Measurements from ENCODE around the gene ANKEF1. TPM values are rescaled to one million over a fixed set of nuclear protein-coding genes. Genes with fewer than 3 reads are reported as not detected.
A peak's percentile ranks its signal among the peaks of the same experiment; 100 is the strongest.

Gene ANKEF1
- total RNA-seq, 6 donors from 2014 or later: 1.0 to 7.5 (median 3.5) TPM

GRCh38 chr20:10077886-10078285, 43.1 kb downstream of the ANKEF1 start:
- Histone ChIP-seq H3K4me3 (no peak overlapping the region), H3K36me3 (no peaks in the 10 kb centered on the region), H3K27ac (no peak overlapping the region), H3K9me3 (no peaks in the 10 kb centered on the region), H3K27me3 (no peaks in the 10 kb centered on the region), H3K4me1 (peaks cover 5 to 31% (median 13%) of the 10 kb centered on the region in 4 donors)
- ATAC-seq (ENCODE audit: low FRiP score in 2 of 2): no peak
- TF ChIP-seq EP300 (IDR thresholded peaks at IDR 0.05) (no peak), CTCF (IDR thresholded peaks at IDR 0.05) (no peak), POLR2AphosphoS5 (IDR thresholded peaks at IDR 0.05) (no peak), POLR2A (IDR thresholded peaks at IDR 0.05) (no peak)
- DNase-seq: no peak
- 64 to 82% methylated on average over 2 of the region's 2 CpGs for WGBS, 2 donors

GRCh38 chr20:10078403-10078802, 43.6 kb downstream of the ANKEF1 start:
- Histone ChIP-seq H3K9me3 (no peaks in the 10 kb centered on the region), H3K4me1 (peaks cover 5 to 31% (median 13%) of the 10 kb centered on the region in 4 donors), H3K36me3 (no peaks in the 10 kb centered on the region), H3K27me3 (no peaks in the 10 kb centered on the region), H3K4me3 (no peak overlapping the region), H3K27ac (no peak overlapping the region)
- WGBS, 2 donors: 88 to 96% methylated on average over 3 of the region's 3 CpGs
- ATAC-seq (ENCODE audit: low FRiP score in 2 of 2): no peak
- TF ChIP-seq POLR2A (IDR thresholded peaks at IDR 0.05) (no peak), POLR2AphosphoS5 (IDR thresholded peaks at IDR 0.05) (no peak), CTCF (IDR thresholded peaks at IDR 0.05) (no peak), EP300 (IDR thresholded peaks at IDR 0.05) (no peak)
- no peak for DNase-seq

GRCh38 chr20:10079964-10080363, 45.2 kb downstream of the ANKEF1 start:
- H3K4me3 ChIP-seq: no peak overlapping the region
- TF ChIP-seq POLR2A (IDR thresholded peaks at IDR 0.05) (no peak), EP300 (IDR thresholded peaks at IDR 0.05) (peak in 3 of 4 donors; percentile 41 to 70 (median 51)), POLR2AphosphoS5 (IDR thresholded peaks at IDR 0.05) (peak in 1 of 2 donors; percentile 80), CTCF (IDR thresholded peaks at IDR 0.05) (no peak)
- DNase-seq (no peak), ATAC-seq (ENCODE audit: low FRiP score in 2 of 2) (no peak)
- no peaks in the 10 kb centered on the region for H3K36me3 ChIP-seq
- H3K27ac ChIP-seq: no peak overlapping the region
- H3K9me3 ChIP-seq: no peaks in the 10 kb centered on the region
- no peaks in the 10 kb centered on the region for H3K27me3 ChIP-seq
- peaks cover 5 to 31% (median 13%) of the 10 kb centered on the region in 4 donors for H3K4me1 ChIP-seq

- H3K9me3 ChIP-seq: no peaks in the 10 kb centered on the region
- H3K27ac ChIP-seq: no peak overlapping the region
- no peaks in the 10 kb centered on the region for H3K36me3 ChIP-seq
- peaks cover 5 to 31% (median 13%) of the 10 kb centered on the region in 4 donors for H3K4me1 ChIP-seq
- ATAC-seq (ENCODE audit: low FRiP score in 2 of 2) (no peak), DNase-seq (no peak)
- no peak overlapping the region for H3K4me3 ChIP-seq
- TF ChIP-seq EP300 (IDR thresholded peaks at IDR 0.05): no peak
- no peak for TF ChIP-seq CTCF (IDR thresholded peaks at IDR 0.05)
- no peak for TF ChIP-seq POLR2A (IDR thresholded peaks at IDR 0.05)
- no peak for TF ChIP-seq POLR2AphosphoS5 (IDR thresholded peaks at IDR 0.05)
- no peaks in the 10 kb centered on the region for H3K27me3 ChIP-seq
Observed at GRCh38 chr20:10080574-10080973, 45.8 kb downstream of the ANKEF1 start.

- Histone ChIP-seq H3K36me3 (no peaks in the 10 kb centered on the region), H3K9me3 (no peaks in the 10 kb centered on the region), H3K4me1 (no peaks in the 10 kb centered on the region), H3K27me3 (no peaks in the 10 kb centered on the region), H3K4me3 (no peak overlapping the region), H3K27ac (no peak overlapping the region)
- TF ChIP-seq CTCF (IDR thresholded peaks at IDR 0.05): no peak
- no peak for TF ChIP-seq POLR2A (IDR thresholded peaks at IDR 0.05)
- no peak for TF ChIP-seq EP300 (IDR thresholded peaks at IDR 0.05)
- no peak for TF ChIP-seq POLR2AphosphoS5 (IDR thresholded peaks at IDR 0.05)
- ATAC-seq (ENCODE audit: low FRiP score in 2 of 2): no peak
- WGBS, 2 donors: 95 to 99% methylated on average over 4 of the region's 4 CpGs
- DNase-seq: no peak
Observed at GRCh38 chr20:10089871-10090587, 55.2 kb downstream of the ANKEF1 start.

Measured in upper lobe of left lung (tissue), 6 donors.